CD1c-positive myeloid dendritic cell (primary cell): ENCODE measurements around the gene PCLAF.
"Not testable (repeated sequence)": the region's sequence is repeated elsewhere in the genome, so short reads cannot be mapped to it uniquely, and the experiment has no call there.

Source experiments
- DNase-seq: peaks from one replicate; pipeline ENCODE4 v3.0.0-alpha.2; 2016; ENCODE audit errors: extremely low spot score

Gene PCLAF

GRCh38 chr15:64369078-64369607 lies 12.1 kb downstream of the PCLAF start:
- DNase-seq, result no peak

GRCh38 chr15:64361259-64361658 lies 20.0 kb downstream of the PCLAF start:
- no peak for DNase-seq

GRCh38 chr15:64356710-64357040 lies 24.6 kb downstream of the PCLAF start:
- no peak for DNase-seq

- peak; percentile 98 for DNase-seq
Observed at GRCh38 chr15:64355944-64356709, 25.1 kb downstream of the PCLAF start, which contains the start of gene CSNK1G1. CSNK1G1 (minus strand) TSS chr15:64356173; CDS start chr15:64300499, 55,674 bp downstream.

GRCh38 chr15:64355348-64355943 lies 25.8 kb downstream of the PCLAF start:
- peak; percentile 20 for DNase-seq

- DNase-seq, result no peak
Observed at GRCh38 chr15:64354688-64355344, 26.4 kb downstream of the PCLAF start.

- DNase-seq, result no peak
Observed at GRCh38 chr15:64351265-64351664, 30.0 kb downstream of the PCLAF start.

GRCh38 chr15:64349375-64349774 lies 31.9 kb downstream of the PCLAF start:
- no peak for DNase-seq

- no peak for DNase-seq
Observed at GRCh38 chr15:64348455-64348854, 32.8 kb downstream of the PCLAF start.

- not testable (repeated sequence) for DNase-seq
Observed at GRCh38 chr15:64346242-64346641, 35.0 kb downstream of the PCLAF start.

GRCh38 chr15:64344651-64345294 lies 36.5 kb downstream of the PCLAF start:
- no peak for DNase-seq

GRCh38 chr15:64343841-64344240 lies 37.4 kb downstream of the PCLAF start:
- DNase-seq, result no peak

GRCh38 chr15:64343222-64343621 lies 38.0 kb downstream of the PCLAF start:
- no peak for DNase-seq

- no peak for DNase-seq
Observed at GRCh38 chr15:64341961-64342360, 39.3 kb downstream of the PCLAF start.

- no peak for DNase-seq
Observed at GRCh38 chr15:64340355-64340754, 40.9 kb downstream of the PCLAF start.

- no peak for DNase-seq
Observed at GRCh38 chr15:64337761-64338160, 43.5 kb downstream of the PCLAF start.

- DNase-seq, result no peak
Observed at GRCh38 chr15:64333986-64334929, 47.0 kb downstream of the PCLAF start.

- no peak for DNase-seq
Observed at GRCh38 chr15:64333516-64333915, 47.7 kb downstream of the PCLAF start.

GRCh38 chr15:64331668-64332067 lies 49.6 kb downstream of the PCLAF start:
- not testable (repeated sequence) for DNase-seq

GRCh38 chr15:64326975-64327374 lies 54.3 kb downstream of the PCLAF start:
- DNase-seq, result not testable (repeated sequence)

- DNase-seq, result not testable (repeated sequence)
Observed at GRCh38 chr15:64326458-64326857, 54.8 kb downstream of the PCLAF start.
